ENCODE results near the gene CHST6. TPM values are rescaled to one million over a fixed set of nuclear protein-coding genes. Genes with fewer than 3 reads are reported as not detected.
"Not testable (repeated sequence)": the region's sequence is repeated elsewhere in the genome, so short reads cannot be mapped to it uniquely, and the experiment has no call there.

The CHST6 gene
- total RNA-seq, result under 1 TPM in 1 of 4 donors, not detected in 3; 0.07 TPM

- ATAC-seq (no peak), DNase-seq (no peak)
- TF ChIP-seq POLR2A (IDR thresholded peaks at IDR 0.05) (no peak), CTCF (IDR thresholded peaks at IDR 0.05 in 4 of 5, conservative IDR thresholded peaks at IDR 0.05 in 1 of 5) (no peak)
- no peaks in the 10 kb centered on the region for H3K36me3 ChIP-seq
- H3K4me3 ChIP-seq, result peak within 1 kb of the TSS; percentile 38 to 48 (median 44)
- H3K4me1 ChIP-seq, result peaks cover 0 to 9% of the 10 kb centered on the region in 2 donors
- H3K27ac ChIP-seq, result no peak within 1 kb of the TSS
- no peaks in the 10 kb centered on the region for H3K9me3 ChIP-seq
- peaks cover 12 to 24% (median 21%) of the 10 kb centered on the region in 3 donors for H3K27me3 ChIP-seq
- in situ Hi-C loops (cut with MboI; ENCODE audit: low sequenced_read_pairs in 4 of 4), result no loop called here
- intact Hi-C loops (cut with DNase I; ENCODE audit: low total_unique reads), result no loop called here
Observed at GRCh38 chr16:75495076-75495674, at the start of gene CHST6. Gene CHST6 (minus strand): TSS chr16:75495441. CDS start chr16:75479828, 15,613 bp downstream.

GRCh38 chr16:75542462-75542861 lies 47.2 kb upstream of the CHST6 start:
- H3K36me3 ChIP-seq; ATAC-seq; H3K27me3 ChIP-seq; intact Hi-C loops (cut with DNase I; ENCODE audit: low total_unique reads); H3K4me3 ChIP-seq; DNase-seq; H3K4me1 ChIP-seq; in situ Hi-C loops (cut with MboI; ENCODE audit: low sequenced_read_pairs in 4 of 4); H3K27ac ChIP-seq; H3K9me3 ChIP-seq: not testable (repeated sequence)

GRCh38 chr16:75541236-75541635 lies 46.0 kb upstream of the CHST6 start:
- TF ChIP-seq POLR2A (IDR thresholded peaks at IDR 0.05) (no peak), CTCF (IDR thresholded peaks at IDR 0.05 in 4 of 5, conservative IDR thresholded peaks at IDR 0.05 in 1 of 5) (no peak)
- Histone ChIP-seq H3K36me3 (peaks cover 0 to 5% of the 10 kb centered on the region in 2 donors), H3K27me3 (no peaks in the 10 kb centered on the region), H3K4me1 (no peaks in the 10 kb centered on the region), H3K27ac (no peak overlapping the region), H3K4me3 (no peak overlapping the region), H3K9me3 (no peaks in the 10 kb centered on the region)
- DNase-seq, result no peak
- in situ Hi-C loops (cut with MboI; ENCODE audit: low sequenced_read_pairs in 4 of 4), result no loop called here
- ATAC-seq, result no peak
- intact Hi-C loops (cut with DNase I; ENCODE audit: low total_unique reads), result no loop called here

- DNase-seq; H3K27ac ChIP-seq; H3K4me3 ChIP-seq; H3K4me1 ChIP-seq; intact Hi-C loops (cut with DNase I; ENCODE audit: low total_unique reads); in situ Hi-C loops (cut with MboI; ENCODE audit: low sequenced_read_pairs in 4 of 4); H3K27me3 ChIP-seq; H3K9me3 ChIP-seq; H3K36me3 ChIP-seq: not testable (repeated sequence)
- ATAC-seq, result peak; percentile 66 to 68
Observed at GRCh38 chr16:75538882-75539565, 43.8 kb upstream of the CHST6 start.

- TF ChIP-seq CTCF (IDR thresholded peaks at IDR 0.05 in 4 of 5, conservative IDR thresholded peaks at IDR 0.05 in 1 of 5) (no peak), POLR2A (IDR thresholded peaks at IDR 0.05) (no peak)
- no peak overlapping the region for H3K27ac ChIP-seq
- ATAC-seq (no peak), DNase-seq (no peak)
- H3K4me3 ChIP-seq, result no peak overlapping the region
- intact Hi-C loops (cut with DNase I; ENCODE audit: low total_unique reads) (no loop called here), in situ Hi-C loops (cut with MboI; ENCODE audit: low sequenced_read_pairs in 4 of 4) (no loop called here)
- H3K27me3 ChIP-seq, result no peaks in the 10 kb centered on the region
- no peaks in the 10 kb centered on the region for H3K9me3 ChIP-seq
- H3K4me1 ChIP-seq, result no peaks in the 10 kb centered on the region
- no peaks in the 10 kb centered on the region for H3K36me3 ChIP-seq
Observed at GRCh38 chr16:75537776-75538175, 42.5 kb upstream of the CHST6 start.
